Measurements from ENCODE around the gene GLCCI1.
A peak's percentile ranks its signal among the peaks of the same experiment; 100 is the strongest.

The GLCCI1 gene

GRCh38 chr7:7968544-7969305 lies at the start of gene GLCCI1:
Gene GLCCI1, plus strand, starts transcription at chr7:7968796. Its CDS starts 555 bp downstream, at chr7:7969351.
- peak; percentile 99 for DNase-seq

DNA sequence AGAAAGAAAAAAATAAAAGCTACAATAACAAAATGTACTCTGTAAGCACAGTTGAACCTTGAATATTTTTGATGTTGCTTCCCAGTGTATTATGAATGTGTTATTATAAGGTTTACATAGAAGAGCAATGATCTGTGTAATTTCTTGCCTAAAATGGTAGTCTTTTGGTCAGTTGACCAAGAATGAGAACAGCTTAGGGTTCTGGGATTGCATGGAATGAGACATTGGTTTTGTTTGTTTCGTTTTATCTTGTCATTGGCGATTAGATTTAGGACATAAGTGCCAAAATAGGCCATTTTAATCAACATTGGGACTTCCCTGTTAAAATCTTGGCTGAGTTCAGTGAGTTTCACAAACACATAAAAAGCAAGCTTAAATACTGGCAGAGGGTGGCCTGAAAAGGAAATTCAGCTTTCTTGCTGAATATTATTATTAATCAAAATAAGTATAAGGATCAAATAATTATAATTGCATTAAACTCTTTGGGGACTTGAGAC lies 49.1 kb upstream of the GLCCI1 start:
- DNase-seq = no peak

- no peak for DNase-seq
These were observed 48.5 kb upstream of the GLCCI1 start for GRCh38 chr7:7920056-7920455.

DNA sequence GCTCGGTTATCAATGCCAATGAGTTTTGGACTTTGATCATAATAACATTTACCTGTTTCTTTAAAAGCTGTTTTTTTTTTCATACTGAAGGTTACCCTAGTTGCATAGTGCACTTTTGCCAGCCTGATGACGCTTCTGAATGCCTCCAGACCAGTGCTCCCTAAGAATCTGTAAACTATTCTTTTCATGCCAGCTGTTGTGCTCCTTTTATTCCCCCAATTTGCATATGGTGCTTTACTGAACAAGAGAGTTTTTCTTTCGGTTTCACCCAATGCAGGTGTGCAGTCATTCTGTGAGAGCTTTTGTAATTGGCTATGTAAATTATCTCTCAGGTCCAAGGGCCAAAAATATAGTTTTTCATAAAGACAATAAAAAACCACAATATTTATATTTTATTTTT lies 48.1 kb upstream of the GLCCI1 start:
- DNase-seq = no peak

GRCh38 chr7:7921830-7922229 lies 46.8 kb upstream of the GLCCI1 start:
- DNase-seq = no peak

DNA sequence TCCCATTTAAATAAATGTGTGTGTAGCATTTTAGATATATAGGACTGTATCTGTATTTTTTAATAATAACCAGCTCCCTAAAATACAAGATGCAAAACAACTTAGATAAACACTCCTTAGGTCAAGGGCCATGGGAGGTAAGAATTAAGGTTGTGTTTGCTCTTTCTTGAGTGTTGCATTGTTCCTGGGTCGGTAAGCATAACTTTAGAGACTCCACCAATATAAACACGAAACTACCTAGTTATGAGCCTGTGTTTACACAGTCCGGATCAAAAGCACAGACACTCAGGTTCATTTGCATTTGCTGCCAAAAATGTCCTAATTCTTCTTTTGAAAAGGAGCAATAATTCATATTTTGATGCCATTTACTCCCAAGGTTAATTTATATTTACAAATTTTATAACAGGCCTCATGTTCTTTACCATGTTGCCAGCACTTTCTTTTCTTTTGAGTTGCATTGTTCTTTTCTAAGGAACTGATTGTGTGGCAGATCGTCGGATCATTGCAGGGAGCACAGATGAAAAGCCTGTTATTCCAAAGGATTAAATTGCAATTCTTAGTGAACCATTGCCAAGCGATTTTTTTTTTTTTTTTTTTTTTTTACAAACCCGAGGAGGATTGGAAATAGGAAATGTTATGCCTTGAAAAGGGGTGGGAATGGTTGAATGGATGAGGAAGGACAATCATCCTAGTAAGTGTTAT lies 45.8 kb upstream of the GLCCI1 start:
- DNase-seq = no peak

GRCh38 chr7:7923818-7924217 lies 44.8 kb upstream of the GLCCI1 start:
- DNase-seq = no peak

DNA sequence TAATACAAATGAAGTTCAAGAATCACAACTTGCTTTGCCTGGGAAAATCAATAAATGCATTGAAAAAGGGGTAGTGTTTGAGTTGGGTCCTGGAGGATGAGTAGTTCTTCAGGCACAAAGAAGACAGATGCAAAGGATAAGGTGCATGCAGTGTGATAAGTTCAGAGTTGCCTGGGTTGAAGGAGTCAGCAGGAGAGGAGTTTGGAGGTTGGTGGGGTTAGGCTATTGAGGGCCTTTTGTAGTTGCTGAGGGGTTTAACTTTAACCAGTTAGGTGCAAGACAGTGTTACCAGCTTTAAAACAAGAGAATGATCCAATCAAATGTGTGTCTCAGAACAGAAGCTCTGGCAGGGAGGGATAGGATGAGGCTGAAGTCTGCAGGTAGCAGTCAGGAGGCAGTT lies 44.3 kb upstream of the GLCCI1 start:
- DNase-seq = no peak

- no peak for DNase-seq
These were observed 37.0 kb upstream of the GLCCI1 start for GRCh38 chr7:7931626-7932025.

DNA sequence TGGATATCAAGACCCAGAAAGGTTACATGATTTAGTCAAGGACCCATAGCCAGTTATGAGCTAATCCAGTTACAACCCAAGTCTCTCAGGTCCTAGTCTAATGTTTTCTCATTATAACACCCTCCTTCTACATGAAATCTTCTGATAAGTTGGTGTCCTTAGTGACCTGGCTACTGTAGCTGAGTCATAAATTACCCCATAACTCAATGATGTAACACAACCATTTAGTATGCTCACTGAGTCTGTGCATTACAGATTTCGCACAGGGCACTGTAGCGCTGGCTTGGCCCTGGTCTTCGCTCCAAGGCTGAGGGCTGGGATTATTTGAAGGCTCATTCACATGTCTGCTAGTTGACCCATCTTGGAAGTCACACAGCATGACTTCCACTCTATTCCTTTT lies 36.0 kb upstream of the GLCCI1 start:
- no peak for DNase-seq

DNA sequence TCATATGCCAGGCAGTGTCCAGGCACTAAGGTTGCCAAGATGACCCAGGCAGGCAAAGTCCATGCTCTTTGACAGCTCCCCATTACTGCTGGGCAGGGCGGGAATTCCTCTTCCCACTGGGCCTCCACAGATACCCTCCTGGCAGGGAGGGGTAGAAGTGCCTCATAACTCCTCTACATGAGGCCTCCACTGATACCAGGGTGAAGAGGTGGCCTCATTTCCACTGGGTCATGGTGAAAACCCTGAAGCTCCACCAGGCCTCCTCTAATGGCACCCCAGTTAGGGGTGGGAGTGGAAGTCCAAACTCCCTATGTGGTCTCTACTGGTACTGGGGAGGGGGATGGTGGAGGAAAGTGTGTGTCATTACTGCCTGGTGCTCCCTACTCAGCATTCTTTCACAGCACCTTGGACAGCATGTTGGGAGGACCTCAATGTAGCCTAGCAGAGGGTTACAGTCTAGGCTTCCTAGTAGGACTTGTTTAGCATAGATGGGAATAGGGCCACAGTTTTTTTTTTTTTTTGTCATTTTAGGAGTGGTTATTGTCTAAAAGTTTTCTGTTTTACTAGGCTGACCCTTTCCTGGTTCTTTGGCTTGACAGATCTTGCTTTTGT lies 34.6 kb upstream of the GLCCI1 start:
- DNase-seq = no peak

GRCh38 chr7:7934945-7935344 lies 33.7 kb upstream of the GLCCI1 start:
- DNase-seq = no peak

GRCh38 chr7:7938471-7938870 lies 30.1 kb upstream of the GLCCI1 start:
- DNase-seq = no peak

GRCh38 chr7:7943951-7944350 lies 24.6 kb upstream of the GLCCI1 start:
- DNase-seq = no peak

DNA sequence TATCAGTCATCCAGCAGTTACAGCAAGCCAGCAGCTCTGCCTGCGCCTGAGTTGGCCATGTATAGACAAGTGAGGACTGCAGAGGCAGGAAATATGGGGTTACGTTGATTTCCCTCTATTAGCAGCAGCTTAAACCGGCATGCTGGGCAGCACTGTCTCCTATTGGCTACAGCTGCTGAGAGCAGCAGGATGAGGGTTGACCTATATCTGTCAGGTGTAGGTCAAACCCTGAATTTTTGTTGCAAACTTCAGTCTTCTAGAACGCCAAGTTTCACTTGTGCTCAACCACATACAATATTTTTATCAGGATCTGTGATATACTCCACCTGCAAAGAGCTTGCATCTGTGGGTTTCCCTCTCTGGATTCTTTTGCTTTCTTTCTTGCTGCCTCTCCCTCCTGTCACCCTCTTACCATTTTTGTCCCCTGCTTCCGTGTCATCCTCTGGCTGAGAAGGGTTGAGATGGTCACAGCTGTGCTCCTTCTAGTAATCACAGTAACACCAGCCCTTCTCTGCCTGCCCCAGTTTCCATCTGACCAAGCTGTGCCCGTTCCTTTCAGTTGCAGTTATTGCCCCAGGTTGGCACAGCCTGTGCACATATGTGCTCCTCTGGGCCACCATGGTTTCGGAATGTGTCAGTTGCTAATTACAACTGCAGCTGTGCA lies 23.8 kb upstream of the GLCCI1 start:
- DNase-seq = no peak

GRCh38 chr7:7946486-7946885 lies 22.1 kb upstream of the GLCCI1 start:
- no peak for DNase-seq

- DNase-seq = no peak
These were observed 20.4 kb upstream of the GLCCI1 start for GRCh38 chr7:7948232-7948631.

- DNase-seq = no peak
These were observed 14.8 kb upstream of the GLCCI1 start for GRCh38 chr7:7953806-7954205.

GRCh38 chr7:7956531-7957128 lies 12.0 kb upstream of the GLCCI1 start:
- DNase-seq = no peak

GRCh38 chr7:7957513-7957912 lies 11.1 kb upstream of the GLCCI1 start:
- DNase-seq = no peak

GRCh38 chr7:7959979-7960670 lies 8.5 kb upstream of the GLCCI1 start:
- DNase-seq = no peak

GRCh38 chr7:7962851-7963250 lies 5.7 kb upstream of the GLCCI1 start:
- no peak for DNase-seq
